ENCODE measurements around the gene BBS2.

BBS2 gene

DNA sequence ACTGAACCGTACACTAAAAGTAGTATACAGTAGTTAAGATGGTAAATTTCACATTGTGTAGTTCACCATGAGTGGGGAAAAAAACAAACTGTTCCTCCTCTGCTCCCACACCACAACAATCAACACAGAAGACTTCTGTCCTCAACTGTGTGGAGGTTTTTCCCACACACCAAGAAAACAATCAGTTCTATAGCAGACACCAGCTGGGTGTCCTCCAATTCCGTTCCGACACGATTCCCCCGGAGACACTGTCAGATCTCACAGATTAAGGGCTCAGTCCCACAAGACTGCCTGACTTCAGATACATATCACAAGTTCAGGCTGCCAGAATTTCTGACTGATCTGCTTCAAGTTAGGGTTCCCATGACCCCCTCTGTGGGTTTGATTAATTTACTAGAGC, 31.8 kb downstream of the BBS2 start:
- no peaks in the 10 kb centered on the region for H3K36me3 ChIP-seq (ENCODE audit: insufficient read depth, low read length)
- H3K9ac ChIP-seq (ENCODE audit: insufficient read length) = no peak overlapping the region
- no peaks in the 10 kb centered on the region for H3K9me3 ChIP-seq (ENCODE audit: low read depth, low read length)
- no peak overlapping the region for H3K4me3 ChIP-seq
- H3K27ac ChIP-seq = no peak overlapping the region
- no peak for DNase-seq (ENCODE audit: low read depth, low spot score)
- TF ChIP-seq FOXP2 (optimal IDR thresholded peaks at IDR 0.05; ENCODE audit: control extremely low read depth, extremely low read length, insufficient read depth) (no peak), EZH2 (IDR thresholded peaks at IDR 0.05) (no peak), POLR2AphosphoS5 (IDR thresholded peaks at IDR 0.05; ENCODE audit: borderline replicate concordance, low read depth, low read length) (no peak)

DNA sequence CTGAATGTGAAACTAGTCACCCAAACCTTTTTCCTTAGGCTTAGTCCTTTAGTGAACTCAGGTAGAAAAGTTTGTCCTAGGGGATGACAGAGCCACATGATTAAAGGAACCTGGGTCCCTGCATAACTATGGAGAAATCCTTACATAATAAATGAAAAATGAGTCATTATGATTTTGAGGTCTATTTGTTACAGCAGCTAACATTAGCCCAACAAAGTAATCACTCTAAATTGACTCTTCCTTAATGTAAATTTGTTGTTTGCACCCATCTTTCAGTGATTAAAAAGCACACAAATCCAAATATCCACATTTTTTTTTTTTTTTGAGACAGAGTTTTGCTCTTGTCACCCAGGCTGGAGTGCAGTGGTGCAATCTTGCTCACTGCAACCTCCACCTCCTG, 36.4 kb downstream of the BBS2 start:
- DNase-seq (ENCODE audit: low read depth, low spot score) = no peak
- H3K9me3 ChIP-seq (ENCODE audit: low read depth, low read length) = no peaks in the 10 kb centered on the region
- no peak overlapping the region for H3K27ac ChIP-seq
- TF ChIP-seq FOXP2 (optimal IDR thresholded peaks at IDR 0.05; ENCODE audit: control extremely low read depth, extremely low read length, insufficient read depth) = no peak
- no peak for TF ChIP-seq EZH2 (IDR thresholded peaks at IDR 0.05)
- no peak for TF ChIP-seq POLR2AphosphoS5 (IDR thresholded peaks at IDR 0.05; ENCODE audit: borderline replicate concordance, low read depth, low read length)
- H3K4me3 ChIP-seq = no peak overlapping the region
- H3K9ac ChIP-seq (ENCODE audit: insufficient read length) = no peak overlapping the region
- H3K36me3 ChIP-seq (ENCODE audit: insufficient read depth, low read length) = no peaks in the 10 kb centered on the region; the same call in 1 of the 2 replicates

DNA sequence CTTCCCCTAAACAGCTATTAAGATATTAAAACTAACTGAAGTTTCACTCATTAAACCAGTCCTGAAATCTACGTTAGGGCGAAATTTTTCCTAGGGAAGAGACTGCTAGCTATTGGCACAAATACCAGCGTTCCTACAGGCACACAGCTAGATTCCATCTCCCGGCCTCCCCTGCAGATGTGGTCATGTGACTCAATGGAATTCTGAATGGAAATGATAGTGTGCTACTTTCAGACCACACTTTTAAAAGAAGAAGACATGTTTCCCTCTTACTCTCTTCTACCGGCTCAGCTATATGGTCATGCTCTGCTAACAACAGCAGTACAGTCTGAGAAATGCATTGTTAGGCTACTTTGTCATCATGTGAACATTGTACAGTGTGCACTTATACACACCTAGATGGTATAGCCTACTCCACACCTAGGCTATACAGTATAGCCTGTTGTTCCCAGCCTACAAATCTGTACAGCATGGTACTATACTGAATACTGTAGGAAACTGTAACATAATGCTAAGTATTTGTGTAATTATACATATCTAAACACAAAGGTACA, 37.1 kb downstream of the BBS2 start:
- Histone ChIP-seq H3K36me3 (ENCODE audit: insufficient read depth, low read length) (no peaks in the 10 kb centered on the region; the same call in 1 of the 2 replicates), H3K27ac (no peak overlapping the region)
- no peak for TF ChIP-seq POLR2AphosphoS5 (IDR thresholded peaks at IDR 0.05; ENCODE audit: borderline replicate concordance, low read depth, low read length)
- TF ChIP-seq EZH2 (IDR thresholded peaks at IDR 0.05) = no peak

DNA sequence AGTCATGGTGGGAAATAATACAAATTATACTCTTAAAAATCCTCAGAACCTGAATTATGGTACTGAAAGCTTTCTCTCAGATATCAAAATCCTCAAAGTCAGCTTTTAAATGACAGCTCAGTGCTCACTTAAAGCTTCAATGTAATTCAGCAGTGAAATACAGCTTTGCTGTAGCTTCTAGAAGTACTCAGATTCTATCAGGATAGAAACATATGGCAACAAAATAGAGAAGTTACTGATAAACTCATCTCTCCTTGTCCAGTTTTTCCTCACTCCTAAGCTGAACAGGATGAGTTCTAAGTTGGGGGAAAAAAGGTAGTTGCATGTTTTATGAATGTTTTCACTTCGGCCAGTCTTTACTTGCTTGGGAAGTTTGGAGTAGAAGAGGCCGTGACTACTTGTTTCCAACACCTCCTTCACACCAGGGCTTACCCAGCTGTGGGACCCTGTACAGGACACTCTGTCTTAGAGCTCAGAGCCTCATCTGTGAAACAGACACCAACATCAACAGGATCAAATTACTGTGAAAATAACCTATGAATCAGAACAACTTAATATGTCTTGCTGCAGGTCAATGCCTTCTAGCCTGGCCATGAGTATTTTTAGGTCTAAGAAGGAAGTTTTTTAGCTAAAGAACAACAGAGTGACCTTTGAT, 38.2 kb downstream of the BBS2 start:
- no peaks in the 10 kb centered on the region for H3K9me3 ChIP-seq (ENCODE audit: low read depth, low read length)
- DNase-seq (ENCODE audit: low read depth, low spot score) = no peak
- H3K9ac ChIP-seq (ENCODE audit: insufficient read length) = no peak overlapping the region
- H3K36me3 ChIP-seq (ENCODE audit: insufficient read depth, low read length) = peaks cover 7% of the 10 kb centered on the region; the same call in 1 of the 2 replicates
- no peak overlapping the region for H3K27ac ChIP-seq
- TF ChIP-seq POLR2AphosphoS5 (IDR thresholded peaks at IDR 0.05; ENCODE audit: borderline replicate concordance, low read depth, low read length) (no peak), FOXP2 (optimal IDR thresholded peaks at IDR 0.05; ENCODE audit: control extremely low read depth, extremely low read length, insufficient read depth) (no peak), EZH2 (IDR thresholded peaks at IDR 0.05) (no peak)
- H3K4me3 ChIP-seq = no peak overlapping the region

More for the DNA sequence above, 37.1 kb downstream of the BBS2 start:
- no peak overlapping the region for H3K9ac ChIP-seq (ENCODE audit: insufficient read length)
- H3K9me3 ChIP-seq (ENCODE audit: low read depth, low read length) = no peaks in the 10 kb centered on the region
- no peak overlapping the region for H3K4me3 ChIP-seq
- no peak for DNase-seq (ENCODE audit: low read depth, low spot score)

DNA sequence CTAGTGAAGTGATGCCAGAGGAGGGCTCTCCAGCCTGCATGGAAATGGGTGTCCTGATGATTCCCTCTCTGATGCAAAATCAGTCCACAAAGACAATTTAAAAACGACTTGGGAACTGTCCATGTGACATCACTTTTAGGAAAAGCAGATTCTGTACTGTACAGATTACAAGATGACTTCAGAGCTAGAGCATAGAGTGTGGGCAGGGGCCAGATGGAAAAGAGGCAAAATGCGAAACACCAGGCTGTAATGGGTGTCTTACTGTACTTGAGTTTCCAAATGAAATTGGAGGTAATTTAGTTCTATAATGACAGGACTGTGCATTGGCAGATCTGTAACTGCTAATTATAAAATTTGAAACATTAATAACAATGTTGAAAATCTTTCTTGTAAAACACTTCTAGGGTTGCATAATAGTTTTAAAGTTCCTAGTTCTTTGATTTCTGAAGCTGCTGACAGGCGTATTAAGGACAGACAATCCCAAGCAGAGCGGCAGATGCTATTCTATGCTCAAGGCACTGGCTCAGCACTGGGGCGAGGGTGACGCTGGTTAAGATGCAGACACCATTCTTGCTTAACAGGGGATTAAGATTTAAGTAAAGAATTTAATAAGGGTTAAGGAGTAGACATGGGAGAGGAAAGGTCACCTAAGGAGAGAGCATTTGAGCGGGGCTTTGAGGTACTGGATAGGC, 38.9 kb downstream of the BBS2 start:
- no peaks in the 10 kb centered on the region for H3K9me3 ChIP-seq (ENCODE audit: low read depth, low read length)
- peaks cover 14% of the 10 kb centered on the region for H3K36me3 ChIP-seq (ENCODE audit: insufficient read depth, low read length)
- H3K4me3 ChIP-seq = no peak overlapping the region
- H3K9ac ChIP-seq (ENCODE audit: insufficient read length) = no peak overlapping the region
- TF ChIP-seq POLR2AphosphoS5 (IDR thresholded peaks at IDR 0.05; ENCODE audit: borderline replicate concordance, low read depth, low read length) (no peak), EZH2 (IDR thresholded peaks at IDR 0.05) (no peak), FOXP2 (optimal IDR thresholded peaks at IDR 0.05; ENCODE audit: control extremely low read depth, extremely low read length, insufficient read depth) (no peak)
- no peak overlapping the region for H3K27ac ChIP-seq
- no peak for DNase-seq (ENCODE audit: low read depth, low spot score)

DNA sequence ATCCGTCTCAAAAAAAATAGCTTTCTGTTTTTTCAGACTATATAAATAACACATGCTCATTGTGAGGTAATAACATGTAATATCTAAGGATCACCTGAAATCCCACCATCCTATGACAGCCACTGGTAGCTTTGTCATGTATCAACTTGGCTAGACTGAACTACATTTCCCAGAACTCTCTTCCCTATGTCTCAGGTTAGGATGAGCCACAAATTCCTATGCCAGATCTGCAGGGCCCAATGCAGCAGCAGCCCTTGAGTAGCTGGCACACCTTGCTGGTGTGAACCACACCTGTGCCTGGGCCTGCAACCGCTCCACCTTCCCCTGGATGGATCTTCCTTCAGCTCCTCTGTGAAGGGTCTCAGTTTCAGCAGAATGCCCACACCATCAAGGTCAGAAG, 40.4 kb downstream of the BBS2 start:
- Histone ChIP-seq H3K9ac (ENCODE audit: insufficient read length) (no peak overlapping the region), H3K9me3 (ENCODE audit: low read depth, low read length) (no peaks in the 10 kb centered on the region), H3K36me3 (ENCODE audit: insufficient read depth, low read length) (peaks cover 23% of the 10 kb centered on the region), H3K4me3 (no peak overlapping the region), H3K27ac (no peak overlapping the region)
- TF ChIP-seq FOXP2 (optimal IDR thresholded peaks at IDR 0.05; ENCODE audit: control extremely low read depth, extremely low read length, insufficient read depth) (no peak), POLR2AphosphoS5 (IDR thresholded peaks at IDR 0.05; ENCODE audit: borderline replicate concordance, low read depth, low read length) (no peak), EZH2 (IDR thresholded peaks at IDR 0.05) (no peak)
- no peak for DNase-seq (ENCODE audit: low read depth, low spot score)

DNA sequence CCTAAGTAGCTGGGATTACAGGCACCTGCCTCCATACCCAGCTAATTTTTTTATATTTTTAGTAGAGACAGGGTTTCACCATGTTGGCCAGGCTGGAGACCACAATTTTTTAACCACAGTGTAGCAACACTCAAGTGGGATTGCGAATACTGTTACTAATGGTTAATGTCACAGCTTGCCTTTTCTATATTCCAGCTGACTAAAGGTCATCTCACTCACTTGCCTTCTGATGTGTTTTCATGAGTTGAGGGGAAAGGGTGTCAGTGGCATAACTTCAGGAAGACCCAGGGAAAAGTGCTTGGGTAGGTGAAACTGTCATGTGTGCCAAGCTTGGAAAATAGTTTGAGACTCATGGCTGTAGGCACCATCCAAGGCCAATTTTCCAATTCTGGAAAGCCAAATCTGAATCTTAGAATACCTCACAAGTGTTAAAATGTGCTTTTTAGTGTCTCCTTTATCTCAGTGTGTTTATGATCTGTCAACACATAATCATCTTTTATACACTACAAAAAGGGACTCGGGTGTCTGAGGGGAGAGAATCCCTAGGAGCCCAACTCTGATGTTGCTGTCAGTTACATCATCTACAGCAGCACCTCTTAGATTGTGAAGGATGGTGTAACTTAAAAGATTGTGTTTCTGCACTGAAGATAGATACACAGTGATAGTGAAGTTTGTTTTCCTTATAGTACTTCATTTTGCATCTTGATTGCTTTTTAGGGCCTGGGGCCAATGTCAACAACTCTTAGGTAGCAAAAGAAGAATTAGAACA, 41.4 kb downstream of the BBS2 start:
- H3K9ac ChIP-seq (ENCODE audit: insufficient read length) = no peak overlapping the region
- peaks cover 25% of the 10 kb centered on the region for H3K36me3 ChIP-seq (ENCODE audit: insufficient read depth, low read length)
- no peak for DNase-seq (ENCODE audit: low read depth, low spot score)
- no peaks in the 10 kb centered on the region for H3K9me3 ChIP-seq (ENCODE audit: low read depth, low read length)
- peak overlapping the region; percentile 30; the same call in 1 of the 2 replicates for H3K27ac ChIP-seq
- no peak overlapping the region for H3K4me3 ChIP-seq
- TF ChIP-seq POLR2AphosphoS5 (IDR thresholded peaks at IDR 0.05; ENCODE audit: borderline replicate concordance, low read depth, low read length) (no peak), EZH2 (IDR thresholded peaks at IDR 0.05) (no peak), FOXP2 (optimal IDR thresholded peaks at IDR 0.05; ENCODE audit: control extremely low read depth, extremely low read length, insufficient read depth) (no peak)

Data from SK-N-MC (cell line).